Adrenal gland (tissue), 5 donors: ENCODE measurements around the gene TULP4.

Experiments
- POLR2A ChIP-seq, 2 donors: fragments of 450-650 bp; IDR thresholded peaks; one replicate each; pipeline ENCODE4 v1.6.1; 2017; ENCODE audit warnings: antibody characterized with exemption in 2 of 2, mild to moderate bottlenecking in 2 of 2, moderate library complexity in 1 of 2
- TF ChIP-seq, protein P1 (sequence below), 6 experiments: fragments of 450-650 bp in 4 of 6; fragments of 200-600 bp in 2 of 6; sonication (generic) in 1 of 6; IDR thresholded peaks; 1 replicate in 5 of 6; 2 replicates in 1 of 6; pipeline versions ENCODE4 v1.5.1 to v1.8.0; 2016 to 2021; ENCODE audit warnings: antibody characterized with exemption in 6 of 6, mild to moderate bottlenecking in 2 of 6, moderate library complexity in 1 of 6
- donor health status: DM: no; HTN: no; CAD: no.

DNA sequence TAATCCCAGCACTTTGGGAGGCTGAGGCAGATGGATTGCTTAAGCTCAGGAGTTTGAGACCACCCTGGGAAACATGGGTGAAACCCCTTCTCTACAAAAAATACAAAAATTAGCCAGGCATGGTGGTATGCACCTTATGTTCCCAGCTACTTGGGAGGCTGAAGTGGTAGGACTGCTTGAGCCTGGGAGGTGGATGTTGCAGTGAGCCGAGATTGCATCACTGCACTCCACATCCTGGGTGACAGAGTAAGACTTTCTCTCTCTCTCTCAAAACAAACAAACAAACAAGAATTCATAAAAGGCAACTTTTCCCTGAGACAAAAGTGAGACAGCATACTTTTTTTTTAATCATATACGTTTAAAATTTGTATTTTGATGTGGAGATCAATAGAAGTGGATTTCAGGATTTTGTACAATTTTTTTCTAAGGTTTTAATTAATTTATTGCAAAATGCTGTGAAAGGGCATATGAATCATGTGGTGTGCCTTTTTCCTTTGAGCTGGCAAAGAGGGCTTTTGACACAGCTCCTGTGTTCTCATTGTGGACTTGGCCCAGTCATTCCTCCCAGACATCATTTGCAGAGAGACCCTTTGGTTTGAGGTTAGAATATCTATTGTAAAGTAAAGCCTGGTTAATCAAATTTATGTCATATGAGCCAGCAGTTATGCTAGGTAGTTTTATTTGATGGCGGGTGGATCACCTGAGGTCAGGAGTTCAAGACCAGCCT lies 77.1 kb downstream of the TULP4 start:
- TF ChIP-seq, protein P1, sequence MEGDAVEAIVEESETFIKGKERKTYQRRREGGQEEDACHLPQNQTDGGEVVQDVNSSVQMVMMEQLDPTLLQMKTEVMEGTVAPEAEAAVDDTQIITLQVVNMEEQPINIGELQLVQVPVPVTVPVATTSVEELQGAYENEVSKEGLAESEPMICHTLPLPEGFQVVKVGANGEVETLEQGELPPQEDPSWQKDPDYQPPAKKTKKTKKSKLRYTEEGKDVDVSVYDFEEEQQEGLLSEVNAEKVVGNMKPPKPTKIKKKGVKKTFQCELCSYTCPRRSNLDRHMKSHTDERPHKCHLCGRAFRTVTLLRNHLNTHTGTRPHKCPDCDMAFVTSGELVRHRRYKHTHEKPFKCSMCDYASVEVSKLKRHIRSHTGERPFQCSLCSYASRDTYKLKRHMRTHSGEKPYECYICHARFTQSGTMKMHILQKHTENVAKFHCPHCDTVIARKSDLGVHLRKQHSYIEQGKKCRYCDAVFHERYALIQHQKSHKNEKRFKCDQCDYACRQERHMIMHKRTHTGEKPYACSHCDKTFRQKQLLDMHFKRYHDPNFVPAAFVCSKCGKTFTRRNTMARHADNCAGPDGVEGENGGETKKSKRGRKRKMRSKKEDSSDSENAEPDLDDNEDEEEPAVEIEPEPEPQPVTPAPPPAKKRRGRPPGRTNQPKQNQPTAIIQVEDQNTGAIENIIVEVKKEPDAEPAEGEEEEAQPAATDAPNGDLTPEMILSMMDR (IDR thresholded peaks at IDR 0.05), result no peak
- no peak for TF ChIP-seq POLR2A (IDR thresholded peaks at IDR 0.05)
